HG02610 (cell line): ENCODE results near the gene A3GALT2.
"Not testable (repeated sequence)": the region's sequence is repeated elsewhere in the genome, so short reads cannot be mapped to it uniquely, and the experiment has no call there.

ENCODE experiments used
- ATAC-seq: cut with Tn5 transposase; IDR thresholded peaks from one replicate; pipeline ENCODE4 v1.9.1; 2021; ENCODE audit warnings: mild to moderate bottlenecking, moderate library complexity; ENCODE audit not compliant: unreplicated experiment

The A3GALT2 gene

DNA sequence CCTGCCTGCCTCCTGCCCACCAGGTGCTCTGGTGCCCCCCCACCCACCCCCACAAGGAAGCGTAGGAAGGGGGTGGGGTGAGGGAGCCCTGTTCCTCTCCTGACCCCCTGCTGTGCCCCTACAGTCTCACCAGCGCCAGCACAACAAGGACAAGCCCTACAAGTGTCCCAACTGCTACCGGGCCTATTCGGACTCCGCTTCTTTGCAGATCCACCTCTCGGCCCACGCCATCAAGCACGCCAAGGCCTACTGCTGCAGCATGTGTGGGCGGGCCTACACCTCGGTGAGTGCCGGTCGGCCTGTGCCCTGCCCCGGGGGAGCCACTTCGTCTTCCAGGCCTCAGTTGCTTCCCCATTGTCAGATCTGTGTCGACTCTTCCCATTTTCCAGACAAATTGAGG, 25.9 kb downstream of the A3GALT2 start:
- ATAC-seq = no peak

DNA sequence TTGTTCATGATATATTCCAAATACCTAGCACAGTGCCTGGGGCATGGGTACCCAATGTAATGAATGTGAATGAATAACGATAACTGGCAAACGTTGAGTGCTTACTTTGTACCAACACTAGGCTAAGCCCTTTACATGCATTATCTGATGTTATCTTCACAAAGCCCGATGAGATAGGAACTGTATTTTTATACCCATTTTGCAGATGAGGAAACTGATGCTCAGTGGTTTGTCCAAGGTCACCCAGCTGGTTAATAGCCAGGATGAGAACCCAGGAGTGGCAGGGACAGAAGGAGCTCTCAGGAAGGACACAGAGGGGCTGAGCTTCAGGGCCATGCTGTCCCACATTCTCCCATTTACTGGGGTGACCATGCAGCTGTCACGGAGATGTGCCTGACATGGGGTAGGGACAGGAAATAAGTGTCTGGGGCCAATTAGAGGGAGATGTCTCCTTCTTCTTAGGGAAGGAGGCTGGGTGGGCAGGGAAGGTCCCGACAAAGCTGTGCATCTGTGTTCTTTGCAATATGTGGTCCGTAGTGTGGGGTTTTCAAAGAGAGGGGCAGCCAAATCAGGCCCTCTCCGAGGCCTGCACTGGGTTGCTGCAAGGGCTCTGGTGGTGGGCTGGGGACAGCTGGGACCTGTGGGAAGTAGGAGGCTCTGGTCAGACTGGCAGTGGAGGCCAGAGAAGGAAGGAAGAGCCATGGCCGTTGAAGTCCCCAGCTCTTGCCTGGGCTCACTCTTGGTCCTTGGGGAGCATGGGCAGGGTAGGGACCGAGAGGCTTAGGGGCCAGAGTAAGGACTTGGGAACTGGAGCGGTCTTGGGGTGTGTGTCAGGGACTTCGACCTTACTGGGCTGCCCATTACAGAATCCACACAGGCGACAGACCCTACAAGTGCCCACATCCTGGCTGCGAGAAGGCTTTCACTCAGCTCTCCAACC, 26.6 kb downstream of the A3GALT2 start:
- no peak for ATAC-seq

- no peak for ATAC-seq
Measured at GRCh38 chr1:33292726-33293340, 28.1 kb downstream of the A3GALT2 start.

DNA sequence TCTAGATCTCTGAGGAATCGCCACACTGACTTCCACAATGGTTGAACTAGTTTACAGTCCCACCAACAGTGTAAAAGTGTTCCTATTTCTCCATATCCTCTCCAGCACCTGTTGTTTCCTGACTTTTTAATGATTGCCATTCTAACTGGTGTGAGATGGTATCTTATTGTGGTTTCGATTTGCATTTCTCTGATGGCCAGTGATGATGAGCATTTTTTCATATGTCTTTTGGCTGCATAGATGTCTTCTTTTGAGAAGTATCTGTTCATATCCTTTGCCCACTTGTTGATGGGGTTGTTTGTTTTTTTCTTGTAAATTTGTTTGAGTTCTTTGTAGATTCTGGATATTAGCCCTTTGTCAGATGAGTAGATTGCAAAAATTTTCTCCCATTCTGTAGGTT, 30.3 kb downstream of the A3GALT2 start:
- not testable (repeated sequence) for ATAC-seq

DNA sequence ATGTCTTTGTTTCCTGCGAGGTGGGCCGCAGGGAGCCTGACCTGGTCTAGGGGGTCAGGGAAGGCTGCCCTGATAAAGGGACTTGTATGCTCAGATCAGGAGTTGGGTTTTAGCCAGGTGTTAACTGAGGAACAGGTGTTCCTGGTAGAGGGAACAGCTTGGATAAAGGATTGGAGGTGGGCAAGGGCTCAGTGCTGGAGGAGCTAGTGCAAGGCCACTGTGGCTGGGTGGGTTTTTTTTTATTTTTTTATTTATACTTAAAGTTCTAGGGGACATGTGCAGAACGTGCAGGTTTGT, 31.1 kb downstream of the A3GALT2 start:
- ATAC-seq = no peak

GRCh38 chr1:33288976-33289857, 31.7 kb downstream of the A3GALT2 start:
- ATAC-seq = no peak

- no peak for ATAC-seq
Measured at GRCh38 chr1:33287317-33287716, 33.6 kb downstream of the A3GALT2 start.

- ATAC-seq = no peak
Measured at GRCh38 chr1:33286451-33287185, 34.3 kb downstream of the A3GALT2 start.

- no peak for ATAC-seq
Measured at GRCh38 chr1:33284049-33284448, 36.8 kb downstream of the A3GALT2 start.

DNA sequence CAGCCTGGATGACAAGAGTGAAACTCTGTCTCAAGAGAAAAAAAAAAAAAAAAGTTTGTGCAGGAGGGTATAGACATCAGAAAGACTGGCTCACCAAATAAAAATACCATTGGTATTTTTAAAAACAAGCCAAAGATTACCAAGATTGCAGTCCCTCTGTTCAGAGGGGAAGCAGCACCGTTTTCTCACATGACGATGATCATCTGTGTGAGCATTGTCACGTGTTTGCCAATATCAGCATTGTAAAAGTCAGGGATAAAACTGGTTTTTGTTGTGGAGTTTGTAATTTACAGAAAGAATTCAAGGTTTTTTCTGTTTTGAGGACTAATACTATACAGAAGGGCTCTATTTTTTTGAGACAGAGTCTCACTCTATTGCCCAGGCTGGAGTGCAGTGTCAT, 38.1 kb downstream of the A3GALT2 start:
- no peak for ATAC-seq

DNA sequence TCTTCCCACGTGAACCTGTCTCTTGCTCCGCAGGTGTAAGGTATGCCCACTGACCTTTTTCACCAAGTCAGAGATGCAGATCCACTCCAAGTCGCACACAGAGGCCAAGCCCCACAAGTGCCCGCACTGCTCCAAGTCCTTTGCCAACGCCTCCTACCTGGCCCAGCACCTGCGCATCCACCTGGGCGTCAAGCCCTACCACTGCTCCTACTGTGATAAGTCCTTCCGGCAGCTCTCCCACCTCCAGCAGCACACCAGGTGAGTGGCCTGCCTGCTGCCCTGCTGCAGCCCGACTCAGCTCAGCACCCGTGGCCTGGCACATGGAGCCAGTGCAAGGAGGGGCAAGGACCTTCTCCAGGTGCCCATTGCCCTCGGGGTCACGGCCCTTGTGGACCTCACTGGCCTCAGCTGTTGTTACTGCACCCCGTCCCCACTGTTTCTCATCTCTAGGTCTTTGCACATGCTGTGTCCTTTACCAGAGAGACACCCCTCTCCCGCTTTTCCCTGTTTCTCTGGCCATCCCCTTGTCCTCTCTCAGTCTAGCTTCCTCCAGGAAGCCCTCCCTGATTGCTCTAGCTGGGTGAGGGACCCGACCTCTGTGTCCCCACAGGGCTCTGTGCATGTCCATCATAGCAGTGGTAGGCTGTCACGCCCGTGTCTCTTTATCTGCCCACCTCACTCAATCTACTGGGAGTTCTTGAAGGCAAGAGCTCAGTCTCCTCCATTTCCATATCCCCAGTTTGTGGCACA, 39.2 kb downstream of the A3GALT2 start:
- ATAC-seq = no peak

GRCh38 chr1:33280091-33280661, 40.7 kb downstream of the A3GALT2 start:
- no peak for ATAC-seq

- no peak for ATAC-seq
Measured at GRCh38 chr1:33277488-33278084, 43.3 kb downstream of the A3GALT2 start.

- ATAC-seq = no peak
Measured at GRCh38 chr1:33276573-33277298, 44.2 kb downstream of the A3GALT2 start.

DNA sequence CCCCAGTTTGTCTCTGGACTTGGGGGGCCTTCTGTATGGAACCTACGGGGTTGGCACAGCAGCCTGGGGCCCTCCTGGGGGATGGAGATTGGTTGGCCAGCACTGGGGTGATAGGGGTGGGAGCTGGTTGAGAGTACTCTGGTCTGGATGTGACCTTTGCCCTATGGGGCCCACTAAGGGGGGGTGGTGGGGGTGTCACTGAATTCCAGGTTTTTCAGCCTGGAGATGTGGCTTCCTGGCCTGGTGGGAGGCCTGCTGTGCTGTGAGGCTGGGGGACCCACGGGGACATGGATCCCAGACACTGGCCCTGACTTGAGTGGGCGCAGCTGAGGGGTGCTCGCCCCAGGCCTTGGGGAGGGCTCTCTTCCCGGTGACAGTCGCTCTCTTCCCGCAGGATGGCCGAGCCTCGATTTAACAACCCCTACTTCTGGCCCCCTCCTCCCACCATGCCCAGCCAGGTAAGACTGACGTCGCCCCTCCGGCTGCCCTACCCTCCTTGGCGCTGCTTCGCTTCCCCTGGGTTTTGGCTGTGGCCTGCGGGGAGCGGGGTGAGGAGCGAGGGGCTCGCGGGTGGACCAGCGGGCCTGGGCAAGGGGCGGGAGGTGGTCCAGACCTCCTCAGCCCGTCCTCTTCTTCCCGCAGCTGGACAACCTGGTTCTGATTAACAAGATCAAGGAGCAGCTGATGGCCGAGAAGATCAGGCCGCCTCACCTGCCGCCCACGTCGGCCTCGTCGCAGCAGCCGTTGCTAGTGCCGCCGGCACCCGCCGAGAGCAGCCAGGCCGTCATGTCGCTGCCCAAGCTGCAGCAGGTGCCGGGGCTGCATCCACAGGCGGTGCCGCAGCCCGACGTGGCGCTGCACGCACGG, 45.0 kb downstream of the A3GALT2 start:
- ATAC-seq = no peak

DNA sequence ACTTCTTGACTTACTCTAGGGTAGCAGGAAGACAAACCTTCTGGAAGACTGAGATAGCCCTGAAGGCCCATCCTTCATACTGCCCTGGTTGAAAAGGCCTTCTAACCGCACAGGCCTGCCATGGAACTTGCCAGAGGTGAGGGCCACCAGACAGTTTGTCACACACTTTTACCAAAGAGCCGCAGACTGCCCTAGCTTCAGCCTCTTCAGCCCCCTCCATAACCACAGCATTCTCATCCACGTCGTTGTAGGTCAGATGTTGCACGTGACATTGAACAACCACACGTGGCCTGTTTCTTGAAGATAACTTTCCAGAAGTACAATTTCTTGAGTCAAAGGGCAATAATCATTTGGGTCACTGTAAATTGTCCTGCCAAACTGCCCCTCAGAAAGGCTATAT, 45.7 kb downstream of the A3GALT2 start:
- ATAC-seq = no peak

DNA sequence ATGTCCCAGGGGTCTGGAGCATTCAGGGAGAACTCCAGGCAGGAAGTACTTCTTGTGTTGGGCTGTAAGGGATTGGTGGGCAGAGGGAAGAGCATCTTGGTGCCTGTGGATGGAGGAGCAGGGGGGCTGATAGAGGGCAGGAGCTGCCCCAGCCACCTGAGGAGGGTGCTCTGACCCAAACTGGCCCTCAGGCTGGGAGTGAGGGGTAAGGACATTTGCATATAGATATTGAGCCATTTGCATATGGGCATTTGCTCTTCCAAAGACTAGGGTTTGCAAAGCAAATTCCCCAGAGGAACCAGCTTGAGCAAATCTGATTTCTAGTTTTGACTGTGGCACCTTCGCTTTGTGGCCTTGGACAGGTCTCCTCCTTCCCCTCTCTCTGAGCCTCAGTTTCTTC, 46.5 kb downstream of the A3GALT2 start:
- ATAC-seq = no peak

GRCh38 chr1:33273961-33274371, 46.9 kb downstream of the A3GALT2 start:
- no peak for ATAC-seq
